GM12878 (cell line): ENCODE measurements around the gene GATAD2B. TPM values are rescaled to one million over a fixed set of nuclear protein-coding genes. Genes with fewer than 3 reads are reported as not detected.

Experiments
- ATAC-seq: fragments of 200-7000 bp; cut with Tn5 transposase; 3 replicates; pipeline ENCODE4 v1.9.1; 2020; ENCODE audit warnings: mild to moderate bottlenecking, moderate library complexity
- BruUV-seq: library from RNA; stranded (reverse); fragments of 400-500 nt; replicated peaks from 2 replicates; lab custom pipeline; 2021; lab: Mats Ljungman, UMichigan
- CTCF ChIA-PET: fragments of 300-600 bp; sonication (Branson Sonifier 250); formaldehyde crosslinking; extraction: SDS; loops from one replicate; lab custom pipeline; 2021; ENCODE audit warnings: inconsistent platforms; lab: Yijun Ruan, JAX
- POLR2A ChIA-PET: fragments of 350-600 bp; formaldehyde crosslinking; extraction: SDS; loops from one replicate; lab custom pipeline; 2021; ENCODE audit warnings: inconsistent platforms; lab: Charles Lee
- RAD21 ChIA-PET: fragments of 300-600 bp; sonication (Branson Sonifier 250); formaldehyde crosslinking; loops from one replicate; lab custom pipeline; 2023; ENCODE audit warnings: antibody characterized with exemption; ENCODE audit not compliant: unreplicated experiment; lab: Charles Lee
- SMC1A ChIA-PET: fragments of 300-600 bp; sonication (Branson Sonifier 250); formaldehyde crosslinking; loops from one replicate; lab custom pipeline; 2023; ENCODE audit not compliant: unreplicated experiment, uncharacterized antibody; lab: Charles Lee
- DNase-seq: peaks from one replicate; pipeline ENCODE4 v3.0.0-alpha.2; 2011; ENCODE audit warnings: low read depth, low spot score
- FAIRE-seq: peaks from 3 replicates; lab custom pipeline; 2011; peaks lifted over from hg19 to GRCh38; lab: Jason Lieb, UNC
- H2AFZ ChIP-seq: 2 replicates; pipeline ENCODE4 v1.6.0; 2011; ENCODE audit warnings: low read depth, low read length, control low read depth; ENCODE audit not compliant: control insufficient read depth
- H3K27ac ChIP-seq: 2 replicates; pipeline ENCODE4 v1.5.1; 2011; ENCODE audit warnings: control low read depth; ENCODE audit not compliant: control insufficient read depth, insufficient read depth
- H3K27me3 ChIP-seq, 2 experiments: replicated peaks in 1 of 2; 2 replicates each; pipeline versions ENCODE4 v1.6.0 to v1.6.1; 2011; ENCODE audit warnings: low read length in 1 of 2; ENCODE audit not compliant: control insufficient read depth in 2 of 2, insufficient read depth in 2 of 2
- H3K36me3 ChIP-seq, 2 experiments: 2 replicates each; pipeline ENCODE4 v1.5.1; 2011; ENCODE audit warnings: low read length in 1 of 2; ENCODE audit not compliant: control insufficient read depth in 2 of 2, insufficient read depth in 2 of 2
- H3K4me1 ChIP-seq: 2 replicates; pipeline ENCODE4 v1.6.1; 2011; ENCODE audit warnings: mild to moderate bottlenecking, low read length, moderate library complexity, mixed read lengths; ENCODE audit not compliant: control insufficient read depth, insufficient read depth
- H3K4me2 ChIP-seq: 2 replicates; pipeline ENCODE4 v1.6.0; 2011; ENCODE audit warnings: control low read depth; ENCODE audit not compliant: control insufficient read depth, insufficient read depth
- H3K4me3 ChIP-seq: fragments of 200-600 bp; sonication (generic); 2 replicates; pipeline ENCODE4 v1.5.1; 2016
- H3K79me2 ChIP-seq: 2 replicates; pipeline ENCODE4 v1.6.0; 2011; ENCODE audit warnings: low read length; ENCODE audit not compliant: control insufficient read depth, insufficient read depth
- H3K9ac ChIP-seq: 2 replicates; pipeline ENCODE4 v1.8.0; 2011; ENCODE audit warnings: low read length, control low read depth, mixed read lengths; ENCODE audit not compliant: control insufficient read depth, insufficient read depth
- H3K9me3 ChIP-seq: replicated peaks from 3 replicates; pipeline ENCODE4 v1.5.1; 2011; ENCODE audit warnings: mild to moderate bottlenecking, low read length; ENCODE audit not compliant: control insufficient read depth, insufficient read depth
- H4K20me1 ChIP-seq: 2 replicates; pipeline ENCODE4 v1.6.0; 2011; ENCODE audit not compliant: control insufficient read depth, insufficient read depth
- CBFB ChIP-seq: IDR thresholded peaks from 2 replicates; pipeline ENCODE4 v1.6.1; 2016; ENCODE audit warnings: antibody characterized with exemption, low read depth
- CHD1 ChIP-seq: IDR thresholded peaks from 2 replicates; pipeline ENCODE4 v1.6.1; 2012; ENCODE audit warnings: low read depth, low read length, improper control_type of control experiment
- CHD4 ChIP-seq: fragments of 200-600 bp; sonication (generic); IDR thresholded peaks from 2 replicates; pipeline ENCODE4 v1.6.1; 2016; ENCODE audit warnings: mild to moderate bottlenecking
- DPF2 ChIP-seq: fragments of 450-650 bp; IDR thresholded peaks from 2 replicates; pipeline ENCODE4 v1.6.1; 2017; ENCODE audit warnings: mild to moderate bottlenecking
- GABPA ChIP-seq: IDR thresholded peaks from 2 replicates; pipeline ENCODE4 v1.6.1; 2014; ENCODE audit warnings: antibody characterized with exemption, low read depth, mild to moderate bottlenecking, inconsistent platforms
- NBN ChIP-seq: fragments of 450-650 bp; IDR thresholded peaks from 2 replicates; pipeline ENCODE4 v1.6.1; 2016
- NFYA ChIP-seq: IDR thresholded peaks from 2 replicates; pipeline ENCODE4 v1.6.1; 2011; ENCODE audit warnings: low read depth, mild to moderate bottlenecking, low read length, improper control_type of control experiment, borderline replicate concordance
- NR2C2 ChIP-seq: IDR thresholded peaks from 2 replicates; pipeline ENCODE4 v1.6.1; 2011; ENCODE audit warnings: borderline replicate concordance, low read depth; ENCODE audit not compliant: control insufficient read depth, insufficient read length
- RCOR1 ChIP-seq: conservative IDR thresholded peaks from 2 replicates; pipeline ENCODE4 v1.6.1; 2012; ENCODE audit warnings: low read depth, low read length, improper control_type of control experiment
- RFX5 ChIP-seq: IDR thresholded peaks from 2 replicates; pipeline ENCODE4 v1.6.1; 2011; ENCODE audit warnings: low read depth, low read length, improper control_type of control experiment
- SIN3A ChIP-seq: IDR thresholded peaks from 2 replicates; pipeline ENCODE4 v1.6.1; 2012; ENCODE audit warnings: low read depth, low read length, improper control_type of control experiment
- SMAD1 ChIP-seq: fragments of 450-650 bp; IDR thresholded peaks from 2 replicates; pipeline ENCODE4 v1.6.1; 2018; ENCODE audit warnings: mild to moderate bottlenecking, low read depth; ENCODE audit not compliant: partially characterized antibody
- TBL1XR1 ChIP-seq: IDR thresholded peaks from 2 replicates; pipeline ENCODE4 v1.6.1; 2012; ENCODE audit warnings: low read depth, low read length, improper control_type of control experiment
- WRNIP1 ChIP-seq: IDR thresholded peaks from 2 replicates; pipeline ENCODE4 v1.6.1; 2011; ENCODE audit warnings: low read depth, low read length, improper control_type of control experiment, borderline replicate concordance
- WGBS: methylation state at CpG from one replicate; pipeline ENCODE4 v1.1.6; 2016; ENCODE audit warnings: low lambda C conversion rate; ENCODE audit not compliant: insufficient replicate concordance, insufficient coverage; ENCODE audit errors: missing lambda C conversion rate; 5-methylcytosine and 5-hydroxymethylcytosine counted together
- in situ Hi-C: fragments of 300-500 bp; cut with MboI; formaldehyde crosslinking; loops from 9 replicates; pipeline ENCODE4 v1.14.3; 2018; ENCODE audit warnings: mixed read lengths
- intact Hi-C: fragments of 100-400 bp; cut with micrococcal nuclease; formaldehyde crosslinking; loops from one replicate; pipeline ENCODE4 v1.14.2; 2022; ENCODE audit not compliant: unreplicated experiment
- polyA plus RNA-seq, 11 experiments: library from polyadenylated mRNA; depleted of rRNA in 4 of 11; unstranded in 6 of 11; stranded (reverse) in 5 of 11; fragments of >200 nt; fragmentation: Nextera tagmentation in 4 of 11; fragmentation: Illumina TruSeq in 1 of 11; extraction: Ambion mirVana in 4 of 11; extraction: Trizol in 1 of 11; gene quantifications; 1 replicate in 1 of 11; 2 replicates in 10 of 11; pipeline versions ENCODE4 v1.2.1 to v1.2.3, GENCODE V29; 2011 to 2016; ENCODE audit warnings: inconsistent platforms in 2 of 11, missing spikeins in 2 of 11, low read depth in 1 of 11
- total RNA-seq, 4 experiments: library from RNA; depleted of rRNA in 3 of 4; stranded (reverse); fragments of >200 nt in 3 of 4; fragmentation: Illumina TruSeq in 1 of 4; extraction: Trizol in 1 of 4; gene quantifications; 2 replicates each; pipeline versions ENCODE4 v1.2.1 to v1.2.3, GENCODE V29; 2013 to 2021
- TF ChIP-seq, protein P1 (sequence below): fragments of 450-650 bp; IDR thresholded peaks from 2 replicates; pipeline ENCODE4 v1.6.1; 2018; ENCODE audit warnings: borderline replicate concordance, mild to moderate bottlenecking; ENCODE audit not compliant: partially characterized antibody
- TF ChIP-seq, protein P2 (sequence below): fragments of 150-350 bp; IDR thresholded peaks from 2 replicates; pipeline ENCODE4 v1.6.1; 2014; ENCODE audit warnings: mild to moderate bottlenecking, low read depth, low read length

The GATAD2B gene
- total and polyA plus RNA-seq, 10 of the 15 experiments (the other 5 are each of a cell fraction or from before 2014, with no cell fraction given), result 2.4 to 63.1 (median 8.7) TPM

DNA sequence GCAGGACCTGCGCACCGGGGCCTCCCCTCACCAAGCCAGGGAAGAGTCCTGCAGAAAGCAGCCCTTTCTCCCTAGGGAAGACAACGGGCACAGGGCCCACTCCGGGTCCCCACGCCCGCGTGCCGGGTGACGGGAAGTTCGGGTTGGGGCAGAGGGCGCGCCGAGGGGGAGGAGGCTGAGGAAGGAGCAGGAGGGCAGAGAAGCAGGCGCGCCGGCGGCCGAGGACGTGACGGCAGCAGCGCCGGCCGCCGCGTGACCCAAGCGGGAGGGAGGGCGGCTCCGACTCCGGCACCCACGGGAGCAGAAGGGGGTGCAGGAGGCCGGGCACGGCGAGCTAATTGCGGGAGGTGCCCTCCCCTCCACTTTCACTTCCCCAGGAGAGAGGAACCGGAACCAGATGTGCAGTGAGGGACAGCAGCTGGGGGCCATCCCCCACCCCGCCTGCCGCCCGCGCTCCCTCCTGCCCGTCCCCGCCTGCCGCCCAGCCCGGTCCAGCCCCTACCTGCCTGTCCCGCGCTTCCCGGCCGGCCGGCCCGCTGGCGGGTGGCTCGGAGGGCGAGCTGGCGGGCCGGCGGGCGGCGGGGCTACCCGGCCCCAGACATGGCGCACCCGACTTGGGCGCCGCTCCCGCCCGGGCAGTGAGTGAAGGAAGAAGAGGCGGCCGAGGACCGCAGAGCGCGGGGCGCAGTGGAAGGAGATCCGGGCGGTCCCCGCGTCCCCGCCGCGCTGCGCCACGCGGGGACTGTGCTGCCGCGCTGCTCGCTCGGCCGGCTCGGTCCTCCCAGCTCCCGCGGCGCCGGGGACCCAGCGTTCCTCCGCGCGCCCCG lies 23.2 kb upstream of the GATAD2B start:
- FAIRE-seq (peak; percentile 78), ATAC-seq (peak; percentile 83), DNase-seq (peak; percentile 86)
- H3K4me1 ChIP-seq, result peaks cover 21% of the 10 kb centered on the region
- in situ Hi-C loops, result no loop called here
- H4K20me1 ChIP-seq, result no peaks in the 10 kb centered on the region
- intact Hi-C loops, result loop anchor here (1.0 to 2.0 kb wide), 3 partner anchors 21 to 149 kb away; partner anchors contain the start of genes CREB3L4 and GATAD2B
- no peaks in the 10 kb centered on the region for H3K9me3 ChIP-seq
- H3K4me2 ChIP-seq, result peak overlapping the region; percentile 100
- POLR2A ChIA-PET, result interaction anchor here (0.6 to 5.3 kb wide), 17 partner anchors 9 to 312 kb away, joined by 3 to 83 read pairs (median 4); partner anchors contain the start of genes CHTOP, CREB3L4, GATAD2B and JTB
- H3K9ac ChIP-seq, result peak overlapping the region; percentile 99
- RAD21 ChIA-PET, result interaction anchor here (0.7 to 4.9 kb wide), 26 partner anchors 11 to 1010 kb away, joined by 3 to 55 read pairs (median 4); partner anchors contain the start of genes CREB3L4, CRTC2, GATAD2B and JTB
- H3K4me3 ChIP-seq, result peak overlapping the region; percentile 100
- peak overlapping the region; percentile 62 for H2AFZ ChIP-seq
- peaks cover 28% of the 10 kb centered on the region for H3K79me2 ChIP-seq
- H3K36me3 ChIP-seq, result peaks cover 21 to 26% of the 10 kb centered on the region in 2 experiments; a peak in 3 of 4 replicates
- H3K27me3 ChIP-seq, result no peaks in the 10 kb centered on the region
- 2% methylated on average over 76 of the region's 95 CpGs for WGBS
- CTCF ChIA-PET, result interaction anchor here (0.7 to 4.8 kb wide), 18 partner anchors 10 to 435 kb away, joined by 3 to 54 read pairs (median 7); partner anchors contain the start of genes CREB3L4, CRTC2, GATAD2B and JTB
- peak overlapping the region; percentile 95 for H3K27ac ChIP-seq
- SMC1A ChIA-PET, result interaction anchor here (0.7 to 4.5 kb wide), 19 partner anchors 10 to 161 kb away, joined by 3 to 59 read pairs (median 5); partner anchors contain the start of genes CREB3L4, GATAD2B, JTB and RAB13
- no TSS peak for BruUV-seq
- TF ChIP-seq SIN3A, result peak; percentile 73; the same call in 1 of the 2 replicates
- no peak for TF ChIP-seq SMAD1
- TF ChIP-seq, protein P1, sequence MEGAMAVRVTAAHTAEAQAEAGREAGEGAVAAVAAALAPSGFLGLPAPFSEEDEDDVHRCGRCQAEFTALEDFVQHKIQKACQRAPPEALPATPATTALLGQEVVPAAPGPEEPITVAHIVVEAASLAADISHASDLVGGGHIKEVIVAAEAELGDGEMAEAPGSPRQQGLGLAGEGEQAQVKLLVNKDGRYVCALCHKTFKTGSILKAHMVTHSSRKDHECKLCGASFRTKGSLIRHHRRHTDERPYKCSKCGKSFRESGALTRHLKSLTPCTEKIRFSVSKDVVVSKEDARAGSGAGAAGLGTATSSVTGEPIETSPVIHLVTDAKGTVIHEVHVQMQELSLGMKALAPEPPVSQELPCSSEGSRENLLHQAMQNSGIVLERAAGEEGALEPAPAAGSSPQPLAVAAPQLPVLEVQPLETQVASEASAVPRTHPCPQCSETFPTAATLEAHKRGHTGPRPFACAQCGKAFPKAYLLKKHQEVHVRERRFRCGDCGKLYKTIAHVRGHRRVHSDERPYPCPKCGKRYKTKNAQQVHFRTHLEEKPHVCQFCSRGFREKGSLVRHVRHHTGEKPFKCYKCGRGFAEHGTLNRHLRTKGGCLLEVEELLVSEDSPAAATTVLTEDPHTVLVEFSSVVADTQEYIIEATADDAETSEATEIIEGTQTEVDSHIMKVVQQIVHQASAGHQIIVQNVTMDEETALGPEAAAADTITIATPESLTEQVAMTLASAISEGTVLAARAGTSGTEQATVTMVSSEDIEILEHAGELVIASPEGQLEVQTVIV, result no peak
- TF ChIP-seq, protein P2, sequence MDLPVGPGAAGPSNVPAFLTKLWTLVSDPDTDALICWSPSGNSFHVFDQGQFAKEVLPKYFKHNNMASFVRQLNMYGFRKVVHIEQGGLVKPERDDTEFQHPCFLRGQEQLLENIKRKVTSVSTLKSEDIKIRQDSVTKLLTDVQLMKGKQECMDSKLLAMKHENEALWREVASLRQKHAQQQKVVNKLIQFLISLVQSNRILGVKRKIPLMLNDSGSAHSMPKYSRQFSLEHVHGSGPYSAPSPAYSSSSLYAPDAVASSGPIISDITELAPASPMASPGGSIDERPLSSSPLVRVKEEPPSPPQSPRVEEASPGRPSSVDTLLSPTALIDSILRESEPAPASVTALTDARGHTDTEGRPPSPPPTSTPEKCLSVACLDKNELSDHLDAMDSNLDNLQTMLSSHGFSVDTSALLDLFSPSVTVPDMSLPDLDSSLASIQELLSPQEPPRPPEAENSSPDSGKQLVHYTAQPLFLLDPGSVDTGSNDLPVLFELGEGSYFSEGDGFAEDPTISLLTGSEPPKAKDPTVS, result no peak
- 0 out of 2 replicates have a peak, but pooled peaks have one; percentile 7 for TF ChIP-seq CBFB
- TF ChIP-seq DPF2, result peak; percentile 95
- no peak for TF ChIP-seq RFX5
- TF ChIP-seq TBL1XR1, result peak; percentile 81
- TF ChIP-seq NR2C2, result no peak
- peak; percentile 78; the same call in 1 of the 2 replicates for TF ChIP-seq GABPA
- TF ChIP-seq WRNIP1, result no peak
- TF ChIP-seq NBN, result no peak; the same call in 1 of the 2 replicates
- TF ChIP-seq CHD4, result no peak
- TF ChIP-seq RCOR1, result peak; percentile 67; the same call in 1 of the 2 replicates
- no peak for TF ChIP-seq NFYA
- no peak for TF ChIP-seq CHD1
